Thyroid gland (tissue), 4 donors: ENCODE measurements around the gene PRKAA1.

Source experiments
- CTCF ChIP-seq, 6 experiments: fragments of 200-600 bp in 3 of 6; fragments of 450-650 bp in 3 of 6; sonication (generic) in 3 of 6; IDR thresholded peaks; one replicate each; pipeline ENCODE4 v1.5.1; 2016 to 2019; ENCODE audit warnings: antibody characterized with exemption in 6 of 6, mild to moderate bottlenecking in 2 of 6, inconsistent platforms in 1 of 6, moderate library complexity in 1 of 6
- POLR2A ChIP-seq, 2 donors: fragments of 450-650 bp; IDR thresholded peaks; one replicate each; pipeline ENCODE4 v1.6.1; 2017; ENCODE audit warnings: antibody characterized with exemption in 2 of 2, mild to moderate bottlenecking in 2 of 2, moderate library complexity in 1 of 2

- TF ChIP-seq POLR2A (IDR thresholded peaks at IDR 0.05) (no peak), CTCF (IDR thresholded peaks at IDR 0.05) (no peak)
Observed at GRCh38 chr5:40779561-40779960, 18.6 kb downstream of the PRKAA1 start.
